ENCODE measurements around the gene LIPJ.
A peak's percentile ranks its signal among the peaks of the same experiment; 100 is the strongest.

The LIPJ gene

DNA sequence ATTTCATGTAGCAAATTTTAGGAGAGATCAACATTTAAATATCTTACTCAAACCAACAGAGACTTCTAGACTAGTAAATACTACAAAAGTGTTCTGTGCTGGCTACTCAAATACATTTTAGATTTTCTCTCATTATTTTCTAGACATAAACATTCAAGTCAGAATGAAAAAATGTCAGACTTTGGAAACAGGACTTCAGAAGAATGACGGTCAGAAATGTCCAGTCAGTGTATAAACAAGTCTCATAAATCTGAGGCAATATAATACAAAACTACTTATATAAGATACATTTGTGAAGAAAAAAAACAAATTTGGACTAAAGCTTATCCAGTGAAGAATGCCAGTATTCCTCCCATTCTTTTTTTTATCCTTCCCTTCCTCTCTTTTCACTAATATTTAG, 29.3 kb upstream of the LIPJ start:
- no peak for FAIRE-seq

DNA sequence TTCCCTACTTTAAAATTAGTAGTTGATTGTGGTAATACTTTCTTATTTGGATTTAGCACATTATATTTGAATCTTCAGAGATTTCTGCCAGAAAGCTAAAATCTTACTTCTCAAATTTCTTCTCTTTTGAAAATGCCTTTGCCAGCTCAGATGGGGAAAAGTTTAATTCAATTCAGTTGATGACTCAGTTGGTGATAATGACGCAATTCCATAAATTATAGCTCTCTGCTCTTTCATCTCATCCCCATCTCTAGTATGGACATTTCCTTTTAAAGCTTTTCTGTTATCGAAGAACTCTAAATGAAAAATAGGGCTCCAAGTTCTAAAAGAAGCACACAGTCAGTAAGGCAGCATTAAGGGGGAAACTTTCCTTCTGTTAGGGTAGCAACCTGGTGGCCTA, 28.9 kb upstream of the LIPJ start:
- FAIRE-seq, result no peak
- no peak for DNase-seq (ENCODE audit: insufficient read length, low spot score)
- TF ChIP-seq, protein P1, sequence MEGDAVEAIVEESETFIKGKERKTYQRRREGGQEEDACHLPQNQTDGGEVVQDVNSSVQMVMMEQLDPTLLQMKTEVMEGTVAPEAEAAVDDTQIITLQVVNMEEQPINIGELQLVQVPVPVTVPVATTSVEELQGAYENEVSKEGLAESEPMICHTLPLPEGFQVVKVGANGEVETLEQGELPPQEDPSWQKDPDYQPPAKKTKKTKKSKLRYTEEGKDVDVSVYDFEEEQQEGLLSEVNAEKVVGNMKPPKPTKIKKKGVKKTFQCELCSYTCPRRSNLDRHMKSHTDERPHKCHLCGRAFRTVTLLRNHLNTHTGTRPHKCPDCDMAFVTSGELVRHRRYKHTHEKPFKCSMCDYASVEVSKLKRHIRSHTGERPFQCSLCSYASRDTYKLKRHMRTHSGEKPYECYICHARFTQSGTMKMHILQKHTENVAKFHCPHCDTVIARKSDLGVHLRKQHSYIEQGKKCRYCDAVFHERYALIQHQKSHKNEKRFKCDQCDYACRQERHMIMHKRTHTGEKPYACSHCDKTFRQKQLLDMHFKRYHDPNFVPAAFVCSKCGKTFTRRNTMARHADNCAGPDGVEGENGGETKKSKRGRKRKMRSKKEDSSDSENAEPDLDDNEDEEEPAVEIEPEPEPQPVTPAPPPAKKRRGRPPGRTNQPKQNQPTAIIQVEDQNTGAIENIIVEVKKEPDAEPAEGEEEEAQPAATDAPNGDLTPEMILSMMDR (IDR thresholded peaks at IDR 0.05; ENCODE audit: insufficient read depth, missing control alignments), result no peak

More for the DNA sequence above, 29.3 kb upstream of the LIPJ start:
- TF ChIP-seq, protein P1 (IDR thresholded peaks at IDR 0.05; ENCODE audit: insufficient read depth, missing control alignments), result no peak
- DNase-seq (ENCODE audit: insufficient read length, low spot score), result no peak

DNA sequence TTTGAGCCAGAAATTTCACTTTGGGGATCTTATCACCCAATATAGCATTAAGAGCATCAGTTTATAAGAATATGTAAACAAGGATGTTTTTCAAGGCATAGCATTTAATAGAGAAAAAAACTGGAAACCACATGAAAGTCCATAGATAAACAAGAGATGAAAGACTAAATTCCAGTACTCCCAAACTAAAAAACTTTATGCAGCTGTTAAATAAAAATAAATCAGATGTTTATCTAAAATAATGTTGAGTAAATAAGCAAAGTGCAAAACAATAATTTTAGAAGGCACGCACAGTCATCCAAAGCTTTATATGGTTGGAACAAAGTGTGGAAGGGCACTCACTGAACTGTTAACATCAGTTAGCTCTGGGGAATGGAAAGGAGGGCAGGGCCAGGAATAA, 24.4 kb upstream of the LIPJ start:
- no peak for FAIRE-seq
- DNase-seq (ENCODE audit: insufficient read length, low spot score), result no peak

DNA sequence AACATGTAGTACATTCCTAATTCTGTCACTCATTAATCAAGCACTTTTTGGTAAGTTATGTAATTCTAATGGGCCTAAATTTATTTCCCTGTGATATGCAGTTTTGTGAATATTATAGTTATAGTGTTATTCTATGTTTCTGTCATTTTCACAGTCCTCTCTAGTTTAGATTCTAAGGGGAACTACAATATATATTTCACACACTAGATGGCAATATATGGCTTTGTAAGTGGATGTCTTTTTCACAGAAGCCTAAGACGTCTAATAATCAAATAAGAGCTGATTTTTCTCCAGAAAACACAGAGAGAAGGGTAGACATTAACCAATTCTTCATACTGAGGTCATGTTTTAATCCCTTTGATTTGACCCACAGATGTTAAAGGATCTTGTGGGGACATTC, 21.5 kb upstream of the LIPJ start:
- FAIRE-seq (peak; percentile 88), DNase-seq (ENCODE audit: insufficient read length, low spot score) (no peak)
- TF ChIP-seq, protein P1 (IDR thresholded peaks at IDR 0.05; ENCODE audit: insufficient read depth, missing control alignments), result peak; percentile 45

More for the DNA sequence above, 24.4 kb upstream of the LIPJ start:
- TF ChIP-seq, protein P1 (IDR thresholded peaks at IDR 0.05; ENCODE audit: insufficient read depth, missing control alignments), result no peak

DNA sequence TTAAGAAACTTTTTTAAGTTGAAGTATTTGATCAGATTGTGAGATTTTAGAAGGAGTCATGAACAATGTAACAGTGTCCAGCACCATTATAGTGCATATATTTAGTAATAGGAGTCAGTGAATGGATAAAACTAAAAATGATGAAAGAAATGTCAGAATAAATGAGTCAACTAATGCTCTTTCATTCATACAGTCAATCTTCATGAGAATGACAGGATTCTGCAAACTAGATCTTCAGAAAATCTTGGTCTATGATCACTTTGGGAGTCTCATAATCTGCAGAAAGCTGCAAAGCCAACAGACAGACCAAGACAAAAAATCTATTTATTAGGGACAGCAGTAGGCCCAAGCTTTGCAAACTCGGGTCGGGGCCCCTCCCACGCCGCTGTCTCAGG, 4.2 kb upstream of the LIPJ start:
- DNase-seq (ENCODE audit: insufficient read length, low spot score) (no peak), FAIRE-seq (no peak)
- TF ChIP-seq, protein P1 (IDR thresholded peaks at IDR 0.05; ENCODE audit: insufficient read depth, missing control alignments), result no peak

DNA sequence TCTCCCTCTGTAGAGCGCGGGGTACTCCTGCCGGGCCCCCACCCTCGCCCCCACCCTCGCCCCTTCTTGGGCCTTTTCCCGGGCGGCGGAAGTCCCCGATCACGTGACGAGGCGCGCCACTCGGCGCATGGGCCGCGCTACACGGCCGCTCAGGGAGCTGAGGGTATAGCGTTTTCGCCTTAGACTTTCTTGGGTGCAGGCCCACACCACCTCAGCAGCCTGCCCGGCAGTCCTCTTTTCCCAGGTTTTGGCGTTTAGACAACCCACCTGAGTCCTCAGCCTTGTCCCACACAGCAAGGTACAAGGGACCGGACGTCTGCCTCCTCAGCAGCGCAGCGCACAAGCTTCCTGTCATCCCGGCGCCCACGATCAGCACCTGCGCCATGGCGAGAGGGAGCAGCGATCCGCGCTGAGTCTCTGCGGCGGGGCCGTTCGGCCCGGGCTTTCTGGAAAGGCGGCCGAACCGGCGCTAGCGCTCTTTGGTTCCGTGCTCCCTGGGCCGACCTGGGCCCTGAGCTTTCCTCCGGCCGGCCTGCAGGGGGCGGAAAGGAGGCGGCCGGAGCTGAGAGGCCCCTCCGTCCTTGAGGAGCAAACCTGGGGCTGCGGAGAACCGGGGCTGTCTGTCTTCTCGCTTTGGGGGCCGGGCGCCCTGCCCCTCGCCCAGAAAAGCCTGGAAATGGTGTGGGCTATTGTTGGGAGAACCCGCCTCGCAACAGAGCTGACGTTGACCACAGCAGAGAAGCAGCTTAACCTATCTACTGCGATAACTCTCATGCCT, 3.6 kb upstream of the LIPJ start, which contains the start of gene RNLS:
Gene RNLS (minus strand): TSS at position 513 of the 778 bp plus-strand sequence.
- no peak for FAIRE-seq
- no peak for DNase-seq (ENCODE audit: insufficient read length, low spot score)
- TF ChIP-seq, protein P1 (IDR thresholded peaks at IDR 0.05; ENCODE audit: insufficient read depth, missing control alignments), result no peak

DNA sequence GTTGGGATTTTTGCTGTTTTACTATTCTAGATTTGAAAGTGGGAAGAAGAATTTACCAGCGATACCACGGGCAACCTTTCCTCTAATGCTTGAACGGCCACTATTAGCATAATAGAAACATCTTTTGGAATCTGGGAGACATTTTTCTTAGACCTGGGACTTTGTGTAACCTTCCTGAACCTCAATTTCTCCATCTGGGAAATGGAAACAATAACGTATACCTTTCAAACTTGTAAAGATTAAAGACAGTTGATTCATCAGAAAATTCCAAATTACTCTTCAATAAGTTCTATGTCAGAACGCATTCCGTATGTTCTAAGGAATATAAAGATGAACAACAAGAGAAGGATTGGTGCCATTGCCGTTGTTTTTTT, 3.0 kb upstream of the LIPJ start:
- FAIRE-seq (no peak), DNase-seq (ENCODE audit: insufficient read length, low spot score) (no peak)
- TF ChIP-seq, protein P1 (IDR thresholded peaks at IDR 0.05; ENCODE audit: insufficient read depth, missing control alignments), result no peak

All from D721Med (cell line).